ENCODE data around the gene CEP350.
"Not testable (repeated sequence)": the region's sequence is repeated elsewhere in the genome, so short reads cannot be mapped to it uniquely, and the experiment has no call there.

The CEP350 gene

DNA sequence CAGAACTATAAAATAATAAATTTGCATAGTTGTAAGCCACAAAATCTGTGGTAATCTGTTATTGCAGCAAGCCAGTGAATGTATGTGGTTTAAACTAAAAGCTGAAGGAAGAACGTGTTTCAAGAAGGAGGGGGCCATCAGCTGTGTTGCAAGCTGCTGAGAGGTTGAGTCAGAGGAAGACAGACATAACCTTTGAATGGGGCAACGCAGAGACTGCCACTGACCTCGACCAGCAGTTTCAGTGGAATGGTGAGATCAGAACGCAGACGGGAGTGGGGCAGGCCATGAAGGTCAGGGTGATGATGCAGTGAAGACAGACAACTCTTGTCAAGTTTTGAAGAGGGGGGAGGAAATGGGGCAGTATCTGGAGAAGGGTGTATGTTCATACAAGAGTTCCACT is 176.9 kb downstream of the CEP350 start:
- no peak for DNase-seq

DNA sequence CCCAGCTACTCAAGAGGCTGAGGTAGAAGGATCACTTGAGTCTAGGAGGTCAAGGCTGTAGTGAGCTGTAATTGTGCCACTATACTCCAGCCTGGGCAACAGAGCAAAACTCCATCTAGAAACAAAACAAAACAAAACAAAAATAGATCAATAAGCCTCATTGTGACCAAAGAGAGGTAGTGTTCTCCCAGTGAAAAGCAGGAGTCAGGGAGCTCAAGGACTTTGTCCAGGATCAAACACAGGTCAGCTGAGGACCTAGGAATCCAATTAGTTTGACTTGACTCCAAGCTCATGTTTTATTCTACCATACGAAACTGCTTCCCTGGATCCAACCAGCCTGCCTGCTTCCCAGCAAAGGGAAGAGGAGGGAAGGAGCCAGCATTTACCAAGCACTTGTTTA is 178.6 kb downstream of the CEP350 start:
- DNase-seq: no peak

DNA sequence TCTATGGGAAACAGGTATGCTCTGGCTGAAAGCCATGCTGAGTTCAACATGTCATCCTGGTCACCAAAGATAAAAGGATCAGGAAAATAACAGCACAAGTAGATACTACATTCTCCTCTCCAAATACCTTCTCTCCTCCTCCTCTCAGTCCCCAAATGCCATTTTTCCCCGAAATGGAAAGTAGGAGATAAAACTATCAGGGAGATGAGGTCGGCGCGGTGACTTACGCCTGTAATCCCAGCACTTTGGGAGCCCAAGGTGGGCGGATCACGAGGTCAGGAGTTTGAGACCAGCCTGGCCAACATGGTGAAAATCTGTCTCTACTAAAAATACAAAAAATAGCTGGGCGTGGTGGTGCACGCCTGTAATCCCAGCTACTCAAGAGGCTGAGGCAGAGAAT is 179.1 kb downstream of the CEP350 start:
- not testable (repeated sequence) for DNase-seq

DNA sequence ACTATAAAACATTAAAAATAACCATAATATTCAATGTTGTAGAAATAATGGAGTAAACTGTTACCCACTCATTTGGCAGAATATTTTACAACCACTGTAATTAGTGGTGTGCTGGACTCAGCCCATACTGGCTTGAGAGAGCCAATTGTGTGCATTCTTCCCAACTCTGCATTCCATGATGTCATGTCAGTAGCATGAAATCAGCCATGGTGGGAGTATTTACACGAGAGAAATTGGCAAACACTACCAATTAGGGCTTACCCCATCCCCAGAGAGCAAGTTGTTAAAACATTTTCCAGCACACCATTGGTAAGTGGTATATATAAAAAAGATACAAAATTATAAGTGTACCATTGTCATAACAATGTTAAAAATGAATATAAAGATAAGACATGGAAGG is 180.9 kb downstream of the CEP350 start:
- DNase-seq: no peak

DNA sequence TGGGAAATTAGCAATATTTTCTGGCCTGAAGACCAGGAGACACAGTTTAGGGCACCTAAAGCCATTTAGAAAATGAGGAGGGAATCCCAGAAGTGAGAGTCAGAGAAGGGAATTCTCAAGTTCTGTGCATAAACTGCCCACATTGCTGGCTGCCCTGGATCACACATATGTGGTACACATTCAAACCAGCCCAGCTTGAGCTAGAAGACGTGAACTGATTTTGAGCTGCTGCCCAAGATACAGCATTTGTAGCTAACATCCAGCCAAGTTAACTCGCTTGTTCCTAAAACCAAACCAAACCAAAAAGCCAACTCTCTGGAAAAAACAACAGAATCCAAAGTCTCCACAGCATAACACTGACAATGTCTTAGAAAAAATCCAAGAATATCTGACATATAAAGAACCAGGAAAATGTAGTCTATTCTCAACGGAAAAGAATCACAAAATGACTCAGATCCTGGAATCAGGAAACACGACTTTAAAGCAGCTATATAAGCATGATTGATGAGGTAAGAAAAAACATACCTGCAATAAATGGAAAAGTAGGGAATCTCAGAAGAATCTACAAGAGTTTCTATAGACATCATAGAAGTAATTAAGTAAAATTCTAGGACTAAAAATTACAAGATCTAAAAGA is 181.8 kb downstream of the CEP350 start:
- no peak for DNase-seq

DNA sequence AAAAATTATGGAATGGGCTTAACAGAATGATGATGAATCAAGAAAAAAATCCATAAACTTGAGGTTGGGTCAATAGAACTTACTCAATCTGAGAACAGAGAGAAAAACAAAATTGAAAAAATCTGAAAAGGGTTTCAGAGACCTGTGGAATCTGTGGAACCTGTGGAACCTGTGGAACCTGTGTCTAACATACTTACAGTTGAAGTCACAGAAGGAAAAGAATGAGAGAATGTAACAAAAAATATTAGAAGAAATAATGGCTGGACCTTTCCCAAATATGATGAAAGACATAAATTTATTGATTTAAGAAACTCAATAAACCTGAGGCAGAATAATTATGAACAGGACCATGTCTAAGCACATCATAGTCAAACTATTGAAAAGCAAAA is 182.4 kb downstream of the CEP350 start:
- no peak for DNase-seq

DNA sequence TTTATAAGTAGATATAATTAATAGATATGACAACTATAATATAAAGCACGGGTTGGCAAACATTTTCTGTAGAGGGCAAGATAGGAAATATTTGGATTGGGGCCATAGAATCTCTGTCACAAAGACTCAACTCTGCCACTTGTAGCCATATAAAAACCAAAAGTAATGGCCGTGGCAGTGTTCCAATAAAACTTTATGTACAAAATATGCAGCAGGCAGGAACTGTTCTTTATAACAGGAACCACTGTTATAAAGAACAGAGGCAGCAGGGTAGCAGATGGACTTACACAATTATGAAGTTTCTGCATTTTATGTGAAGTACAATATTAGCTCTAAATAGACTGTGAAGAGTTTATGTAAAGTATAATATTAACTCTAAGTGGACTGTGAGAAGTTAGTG is 183.2 kb downstream of the CEP350 start:
- DNase-seq: no peak

- no peak for DNase-seq
Measured at GRCh38 chr1:180141381-180141934, 186.8 kb downstream of the CEP350 start.

DNA sequence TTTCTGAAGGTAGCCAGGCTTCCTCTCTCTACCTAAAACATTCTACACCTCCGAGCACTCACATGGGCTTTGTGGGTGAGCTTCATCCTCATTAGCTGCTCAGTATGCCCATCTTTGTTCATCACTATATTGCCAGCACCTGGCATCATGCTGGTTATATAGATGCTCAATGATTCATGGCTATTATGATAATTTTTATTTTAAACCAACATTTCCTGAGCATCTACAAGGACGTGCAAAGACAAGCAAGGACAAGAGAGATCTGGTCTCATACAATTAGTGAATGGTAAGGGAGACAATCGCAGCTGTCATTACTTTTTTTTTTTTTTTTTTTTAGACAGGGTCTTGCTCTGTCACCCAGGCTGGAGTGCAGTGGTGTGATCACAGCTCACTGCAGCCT is 188.7 kb downstream of the CEP350 start:
- no peak for DNase-seq

- no peak for DNase-seq
Measured at GRCh38 chr1:180144659-180145357, 190.2 kb downstream of the CEP350 start.

DNA sequence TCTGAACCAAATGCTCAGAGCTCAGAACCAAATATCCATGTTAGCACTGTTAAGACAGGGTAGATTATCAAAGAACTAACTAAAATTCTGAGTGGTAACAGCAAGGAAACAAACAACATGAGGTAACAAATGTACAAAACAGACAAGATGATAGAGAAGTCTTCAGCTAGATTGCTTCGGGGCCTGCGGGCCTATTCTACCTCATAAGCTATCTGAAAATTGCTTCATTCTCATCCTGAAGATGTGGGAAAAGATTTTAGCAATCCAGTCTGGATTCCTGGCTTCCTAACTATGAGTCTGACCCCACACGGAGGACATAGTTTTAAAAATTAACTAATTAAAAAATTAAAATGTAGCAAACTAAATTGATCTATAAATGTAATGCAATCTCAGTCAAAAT is 190.8 kb downstream of the CEP350 start:
- no peak for DNase-seq

- no peak for DNase-seq
Measured at GRCh38 chr1:180150982-180151381, 196.4 kb downstream of the CEP350 start.

DNA sequence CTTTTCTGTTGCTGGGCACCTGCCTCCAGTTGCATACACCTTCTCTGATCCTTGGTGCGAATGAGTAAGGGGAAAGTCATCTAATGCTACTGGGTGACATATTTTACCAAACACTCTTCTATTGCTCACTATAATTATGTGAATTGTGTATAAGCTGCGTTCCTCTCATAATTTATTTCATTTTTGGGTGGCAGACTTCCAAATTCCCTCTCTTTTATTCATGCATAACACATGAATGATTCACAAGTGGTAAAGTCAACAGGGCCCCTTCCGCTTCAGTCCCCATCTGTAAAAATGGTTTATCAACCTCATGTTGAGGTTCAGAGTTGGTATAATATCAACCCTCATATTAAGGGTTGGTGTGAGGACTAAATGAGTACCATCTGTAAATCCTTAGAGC is 196.9 kb downstream of the CEP350 start:
- no peak for DNase-seq

- no peak for DNase-seq
Measured at GRCh38 chr1:180152588-180152987, 198.0 kb downstream of the CEP350 start.

GRCh38 chr1:180153032-180153431 is 198.4 kb downstream of the CEP350 start:
- DNase-seq: no peak

DNA sequence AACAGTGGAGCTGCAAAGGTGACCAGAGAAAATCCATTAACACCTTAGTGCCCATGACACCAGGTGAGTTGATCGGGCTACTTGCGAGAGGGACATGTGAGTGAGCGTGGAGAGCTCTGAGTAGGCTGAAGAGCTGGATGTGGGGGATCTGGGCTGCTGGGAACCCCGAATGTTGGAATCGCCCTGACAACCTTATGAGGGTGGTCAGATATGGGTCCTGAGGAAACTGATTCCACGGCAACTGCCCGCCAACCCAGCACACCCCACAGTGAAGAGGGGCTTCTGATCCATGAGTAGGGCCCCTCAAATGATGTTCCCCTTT is 199.4 kb downstream of the CEP350 start:
- DNase-seq: no peak

DNA sequence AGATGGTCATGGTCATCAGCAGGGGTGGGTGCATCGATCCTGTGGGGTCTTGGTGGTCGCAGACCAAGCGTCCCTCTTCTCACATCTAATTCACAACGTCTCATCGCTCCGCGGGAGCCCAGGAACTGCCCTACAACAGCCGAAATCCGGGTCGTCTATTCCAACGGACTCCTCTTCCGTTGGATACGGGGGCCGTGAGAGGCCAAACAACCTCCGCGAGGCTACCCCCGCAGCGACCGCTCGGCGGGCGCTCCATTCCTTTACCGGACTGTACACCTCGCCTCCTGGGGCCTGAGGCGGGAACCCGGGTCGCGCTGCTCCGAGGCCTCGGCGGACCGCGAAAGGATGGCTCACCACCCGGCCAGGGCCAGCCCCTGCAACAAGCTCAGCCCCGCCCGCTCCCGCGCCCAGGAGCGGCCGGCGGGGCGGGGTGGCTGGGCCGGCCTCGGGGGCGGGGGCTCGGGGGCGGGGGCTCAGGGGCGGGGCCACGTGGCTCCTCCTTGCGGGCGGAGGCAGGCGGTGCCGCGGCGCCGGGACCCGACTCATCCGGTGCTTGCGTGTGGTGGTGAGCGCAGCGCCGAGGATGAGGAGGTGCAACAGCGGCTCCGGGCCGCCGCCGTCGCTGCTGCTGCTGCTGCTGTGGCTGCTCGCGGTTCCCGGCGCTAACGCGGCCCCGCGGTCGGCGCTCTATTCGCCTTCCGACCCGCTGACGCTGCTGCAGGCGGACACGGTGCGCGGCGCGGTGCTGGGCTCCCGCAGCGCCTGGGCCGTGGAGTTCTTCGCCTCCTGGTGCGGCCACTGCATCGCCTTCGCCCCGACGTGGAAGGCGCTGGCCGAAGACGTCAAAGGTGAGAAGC is 199.9 kb downstream of the CEP350 start, which contains the start of gene QSOX1:
Gene QSOX1, plus strand, starts transcription at position 545 of the 857 bp plus-strand sequence. Its CDS starts 39 bp downstream, at position 584.
- DNase-seq: peak; percentile 25

DNA sequence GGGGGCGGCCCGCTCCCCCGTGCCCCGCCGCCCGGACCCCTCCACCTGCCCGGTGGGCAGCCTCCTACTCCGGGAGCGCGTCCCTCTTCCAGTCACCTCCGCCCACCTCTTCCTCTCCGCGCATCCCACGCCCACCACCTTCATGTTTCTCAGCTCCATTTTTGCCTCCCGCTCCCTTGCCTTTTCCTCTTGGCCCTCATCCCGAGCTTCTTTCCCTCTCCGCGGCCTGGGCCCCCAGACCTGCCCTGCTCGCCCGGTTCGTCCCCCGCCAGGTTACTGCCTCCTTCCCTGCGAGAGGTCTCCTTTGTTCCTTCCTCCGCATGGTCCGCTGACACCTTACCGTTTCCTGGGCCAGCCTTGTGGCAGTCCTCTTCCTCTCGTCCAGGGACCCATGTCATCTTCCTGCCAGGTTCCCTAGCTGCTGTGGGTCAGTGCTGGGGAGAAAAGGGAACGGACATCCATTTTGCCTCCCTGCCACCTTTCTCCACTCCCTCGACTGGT is 200.6 kb downstream of the CEP350 start:
- DNase-seq: no peak

DNA sequence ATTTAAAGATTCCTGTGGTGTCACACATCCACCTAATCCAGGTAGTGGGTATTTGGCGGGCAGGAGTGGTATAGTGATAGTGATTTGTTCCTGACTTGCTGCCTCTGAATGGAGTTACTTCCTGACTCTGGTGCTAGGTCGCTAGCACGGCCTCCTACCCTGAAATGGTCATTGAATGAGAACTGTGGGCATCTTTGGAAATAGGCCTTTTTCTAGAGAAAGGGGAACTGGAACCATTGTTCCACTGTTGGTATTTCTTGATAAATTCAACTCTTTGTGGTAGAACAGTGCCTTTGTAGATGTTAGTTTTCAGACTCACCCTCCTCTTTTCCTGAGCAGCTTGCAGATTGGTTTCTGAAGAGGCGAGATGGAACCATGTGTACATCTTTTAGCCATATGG is 201.6 kb downstream of the CEP350 start:
- DNase-seq: no peak

DNA sequence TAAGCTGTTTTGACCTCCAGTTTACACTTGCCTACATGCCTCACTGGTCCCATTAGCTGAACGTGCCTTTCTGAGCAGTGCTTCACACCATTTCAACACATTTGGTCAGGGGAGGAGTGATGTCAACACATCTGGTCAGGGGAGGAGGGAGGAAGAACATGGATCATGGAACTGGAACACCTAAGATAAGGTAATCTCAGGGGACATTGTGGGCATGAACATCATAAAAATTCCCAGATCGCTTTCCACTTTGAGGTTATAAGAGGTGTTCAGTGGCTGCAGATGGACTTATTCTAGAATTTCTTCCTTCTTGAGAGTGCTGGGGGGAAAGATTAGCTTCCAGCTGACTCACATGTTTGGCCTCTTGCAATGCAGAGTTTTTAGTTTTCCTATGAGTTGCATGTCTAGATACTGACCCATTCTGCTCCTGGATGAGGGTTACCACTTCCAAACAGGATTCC is 202.1 kb downstream of the CEP350 start:
- DNase-seq: no peak

GRCh38 chr1:180157108-180157507 is 202.5 kb downstream of the CEP350 start:
- DNase-seq: no peak

DNA sequence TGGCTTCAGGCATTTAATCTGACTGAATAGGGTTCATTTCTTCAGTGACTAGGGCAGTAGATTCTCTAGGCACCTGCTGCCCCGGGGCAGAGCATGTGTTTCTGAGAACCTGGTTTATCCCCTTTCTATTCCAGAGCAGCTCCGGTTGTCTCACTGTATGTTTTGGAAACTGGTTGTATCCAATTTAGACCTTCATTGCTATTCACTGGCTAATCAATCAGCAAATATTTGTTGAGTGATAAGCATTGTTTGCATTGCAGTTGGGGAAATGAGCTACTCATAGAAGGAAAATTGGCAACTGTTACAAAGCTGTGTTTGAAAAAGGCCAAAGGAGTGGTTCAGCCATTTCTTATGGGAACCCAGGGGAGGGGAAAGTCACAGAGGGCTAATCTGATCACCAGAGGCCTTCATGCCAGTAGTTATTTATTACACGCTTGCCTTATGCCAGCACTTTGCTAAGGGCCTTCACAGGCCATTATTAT is 203.0 kb downstream of the CEP350 start:
- DNase-seq: peak; percentile 90
